GM12864 (cell line): Measurements from ENCODE around the gene DCTN5.

Source experiments
- DNase-seq: peaks from one replicate; pipeline ENCODE4 v3.0.0-alpha.2; 2011; ENCODE audit warnings: low read depth
- H3K4me3 ChIP-seq: 2 replicates; pipeline ENCODE4 v1.5.1; 2011; ENCODE audit warnings: mild to moderate bottlenecking, low read depth, low read length, control low read depth
- CTCF ChIP-seq: IDR thresholded peaks from 2 replicates; pipeline ENCODE4 v1.5.1; 2011; ENCODE audit warnings: low read depth, mild to moderate bottlenecking, moderate library complexity, low read length, control low read depth, inconsistent platforms; ENCODE audit errors: missing control alignments

DCTN5 gene

GRCh38 chr16:23676924-23677480 is 35.7 kb downstream of the DCTN5 start:
- no peak overlapping the region for H3K4me3 ChIP-seq
- no peak for TF ChIP-seq CTCF
- DNase-seq: no peak

GRCh38 chr16:23678430-23679273 is 37.4 kb downstream of the DCTN5 start, which contains the start of gene PLK1:
TSS of gene PLK1 (plus strand) at chr16:23678889. CDS start at chr16:23678933, 44 bp downstream.
- peak; percentile 29 for TF ChIP-seq CTCF
- peak within 1 kb of the TSS; percentile 82 for H3K4me3 ChIP-seq
- peak; percentile 49 for DNase-seq

GRCh38 chr16:23679274-23679985 is 38.2 kb downstream of the DCTN5 start:
- H3K4me3 ChIP-seq: peak overlapping the region; percentile 82
- TF ChIP-seq CTCF: no peak
- no peak for DNase-seq

- TF ChIP-seq CTCF: no peak
- H3K4me3 ChIP-seq: peak overlapping the region; percentile 82
- no peak for DNase-seq
These were observed 38.7 kb downstream of the DCTN5 start for GRCh38 chr16:23679986-23680336.

GRCh38 chr16:23682181-23682580 is 40.9 kb downstream of the DCTN5 start:
- no peak overlapping the region for H3K4me3 ChIP-seq
- no peak for TF ChIP-seq CTCF
- no peak for DNase-seq

- no peak for TF ChIP-seq CTCF
- no peak overlapping the region for H3K4me3 ChIP-seq
- no peak for DNase-seq
These were observed 42.2 kb downstream of the DCTN5 start for GRCh38 chr16:23683487-23683886.
